NCI-H187 treated with DMSO at 0.1 percent for 48 hours (cell line): ENCODE data around the gene PPP6R2.

Source experiments
- DNase-seq: peaks from one replicate; lab custom pipeline; 2025; lab: John Stamatoyannopoulos, UW

PPP6R2 gene

DNA sequence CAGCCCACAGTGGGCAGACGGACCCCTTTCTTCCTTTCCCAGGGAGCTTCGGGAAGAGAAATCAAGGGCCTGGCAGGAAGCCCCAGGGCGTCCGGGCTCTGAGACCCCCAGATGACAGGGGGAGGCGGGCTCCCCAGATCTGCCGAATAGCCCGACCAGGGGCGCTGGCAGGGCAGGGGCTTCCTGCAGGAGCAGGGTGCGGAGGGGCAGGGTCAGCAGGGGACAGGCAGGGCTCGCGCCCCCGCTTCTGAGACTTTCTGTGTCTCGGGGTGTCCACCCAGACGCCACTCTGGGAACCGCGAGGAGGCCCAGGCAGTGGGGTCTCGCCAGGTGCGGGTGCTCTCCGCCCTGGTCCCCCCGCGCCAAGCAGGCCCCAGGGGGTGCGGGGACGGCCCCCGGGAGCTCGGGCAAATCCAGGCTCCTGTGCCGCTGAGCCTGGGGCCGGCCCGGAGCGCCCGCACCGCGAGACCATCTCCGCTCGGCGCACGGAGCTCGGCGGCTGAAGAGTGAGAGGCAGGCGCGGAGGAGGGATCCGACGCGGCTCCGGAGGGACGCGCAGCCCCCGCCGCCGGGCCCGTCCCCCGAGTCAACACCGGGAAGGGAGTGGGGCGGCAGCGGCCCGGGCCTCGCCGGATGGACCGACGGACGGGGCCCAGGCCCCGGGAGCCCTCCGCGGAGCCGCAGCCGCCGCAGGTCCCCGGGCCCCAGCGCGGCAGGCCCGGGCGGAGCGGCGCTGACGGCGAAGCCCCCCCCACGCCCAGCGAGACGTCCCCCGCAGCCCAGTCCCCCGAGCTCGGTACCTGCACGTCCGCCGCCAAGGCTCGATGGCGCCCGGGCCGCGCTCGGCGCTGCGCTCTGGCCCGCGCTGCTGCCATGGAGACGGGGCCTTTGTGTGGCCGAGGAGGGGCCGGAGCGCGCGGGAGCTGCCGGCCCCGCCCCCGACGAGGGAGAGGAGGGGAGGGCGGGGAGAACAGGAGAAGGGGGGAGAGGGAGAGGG, 36.1 kb upstream of the PPP6R2 start, which contains the start of gene PLXNB2:
Gene PLXNB2 (minus strand): TSS at position 894 of the 997 bp plus-strand sequence. CDS start 17,062 bp downstream, outside the sequence.
- no peak for DNase-seq

DNA sequence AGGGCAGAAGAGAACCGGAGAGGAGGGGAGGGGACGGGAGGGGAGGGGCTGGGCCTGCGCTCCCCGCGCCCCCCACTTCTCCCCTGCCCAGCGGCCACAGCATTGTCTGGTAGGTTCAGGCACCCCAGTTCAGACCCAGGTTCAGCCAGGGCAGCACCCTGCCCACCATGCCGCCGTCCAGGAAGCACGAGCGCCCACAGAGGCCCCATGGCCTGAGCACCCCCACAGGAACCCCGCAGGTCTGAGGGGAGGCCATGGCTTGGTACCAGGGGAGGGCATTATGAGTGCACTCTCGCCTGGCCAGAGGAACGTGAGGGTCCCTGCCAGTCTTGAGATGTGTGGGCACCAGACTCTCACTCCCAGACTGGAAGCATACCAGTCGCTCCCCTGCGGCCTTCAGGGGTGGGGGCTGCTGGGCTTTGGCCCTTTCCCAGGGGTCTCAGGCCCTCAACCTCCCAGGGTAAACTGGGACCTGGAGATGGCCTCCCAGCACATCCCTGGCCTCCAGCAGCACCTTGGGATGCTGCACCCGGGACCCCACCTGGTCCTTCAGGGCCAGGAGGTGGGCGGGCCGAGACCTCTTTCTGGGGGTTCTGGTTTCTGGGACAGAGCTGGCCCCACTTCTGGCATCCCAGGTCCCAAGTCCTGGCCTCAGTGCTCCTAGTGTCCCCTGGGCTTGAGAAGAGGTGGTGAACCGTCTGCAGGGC, 35.1 kb upstream of the PPP6R2 start:
- no peak for DNase-seq

DNA sequence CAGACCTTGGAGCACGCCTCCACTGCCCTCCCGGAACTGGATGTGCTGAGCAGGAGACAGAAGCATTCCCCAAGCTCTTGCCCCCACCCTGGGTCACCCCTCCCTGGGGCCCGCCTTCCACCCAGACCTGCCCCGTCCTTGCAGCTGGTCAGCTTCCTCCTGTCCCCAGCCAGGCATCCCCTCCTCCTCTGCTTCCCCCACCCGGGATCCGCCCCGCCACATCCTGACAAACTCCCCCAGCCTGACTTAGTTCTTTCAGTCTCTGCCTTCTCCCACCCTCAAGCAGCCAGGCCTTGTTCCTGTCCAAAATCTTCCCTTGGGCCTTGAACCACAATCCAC, 34.6 kb upstream of the PPP6R2 start:
- no peak for DNase-seq

DNA sequence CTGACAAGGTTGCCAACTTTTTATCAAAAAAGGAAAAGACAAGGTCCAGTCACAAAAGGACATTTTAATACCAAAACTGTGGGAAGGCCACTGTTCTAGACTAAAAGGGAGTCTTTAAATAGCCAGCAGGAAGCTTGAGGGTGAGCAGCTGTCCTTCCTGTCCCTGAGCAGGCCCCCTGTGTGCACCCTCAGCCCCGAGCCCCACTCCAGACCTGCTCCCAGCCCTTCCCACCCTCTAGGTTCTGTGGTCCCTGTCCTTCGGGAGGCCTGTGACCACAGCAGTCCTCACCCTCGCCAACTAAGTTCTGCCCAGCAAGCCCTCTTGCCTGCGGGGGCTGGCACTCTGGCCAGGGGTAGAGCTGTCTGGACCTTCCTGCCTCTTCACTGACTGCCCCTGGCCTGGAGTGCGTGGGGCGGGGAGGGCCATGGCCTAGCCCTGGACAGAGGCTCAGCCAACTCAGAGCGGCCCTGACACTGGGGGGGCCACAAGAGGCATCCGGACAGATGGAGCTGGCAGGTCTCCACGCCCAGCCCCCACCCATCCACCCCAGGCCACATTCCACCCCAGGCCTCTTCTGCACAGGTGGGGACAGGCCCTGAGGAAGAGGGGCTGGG, 34.0 kb upstream of the PPP6R2 start:
- no peak for DNase-seq

DNA sequence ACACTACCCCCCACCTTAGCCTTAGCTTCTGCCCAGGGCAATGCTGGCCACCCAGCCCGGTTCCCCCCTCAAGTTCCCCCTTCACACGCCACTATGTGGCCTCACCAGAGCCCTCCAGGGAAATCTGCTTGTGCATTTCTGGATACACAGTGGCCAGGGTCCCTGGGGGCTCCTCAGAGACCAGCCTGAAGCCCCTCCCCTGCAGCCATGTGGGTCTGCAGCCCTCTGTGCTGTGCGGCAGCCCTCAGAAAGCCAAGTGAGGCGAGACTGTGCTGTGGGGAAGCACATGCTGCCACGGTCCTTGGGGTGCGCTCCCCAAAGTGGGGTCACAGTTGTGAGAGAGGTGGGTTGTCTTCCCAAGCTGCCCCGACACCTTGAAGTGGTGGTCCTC, 33.5 kb upstream of the PPP6R2 start:
- DNase-seq: no peak

DNA sequence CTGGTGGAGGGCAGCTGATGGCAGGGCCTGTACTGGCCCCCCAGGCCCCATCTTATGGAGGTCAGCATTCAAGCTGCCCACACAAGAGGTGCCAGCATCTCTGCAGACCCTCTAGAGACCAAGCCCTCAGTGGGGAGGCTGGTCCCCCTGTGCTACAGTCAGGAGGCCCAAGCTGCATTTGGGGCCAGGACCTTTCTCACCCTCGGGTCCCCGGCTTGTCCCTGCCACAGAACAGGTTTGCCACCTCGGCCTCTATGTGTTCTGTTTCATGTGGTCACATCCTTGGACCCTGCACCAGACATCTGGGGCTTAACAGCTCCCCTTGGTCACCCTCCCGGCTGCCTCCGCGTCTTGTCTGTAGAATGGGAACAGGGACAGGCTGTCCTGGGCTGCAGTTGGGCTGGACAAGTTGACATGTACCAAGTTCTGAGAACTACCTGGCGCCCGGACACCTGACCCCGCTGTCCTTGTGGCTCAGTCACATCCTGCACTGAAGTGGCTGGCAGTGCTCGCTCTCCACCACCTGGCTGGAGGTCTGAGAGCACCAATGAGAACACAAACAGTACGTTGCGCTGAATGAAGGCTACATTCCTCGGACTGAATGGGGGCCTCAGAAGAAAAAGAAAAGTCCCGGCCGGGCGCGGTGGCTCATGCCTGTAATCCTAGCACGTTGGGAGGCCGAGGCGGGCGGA, 33.0 kb upstream of the PPP6R2 start:
- DNase-seq: no peak

DNA sequence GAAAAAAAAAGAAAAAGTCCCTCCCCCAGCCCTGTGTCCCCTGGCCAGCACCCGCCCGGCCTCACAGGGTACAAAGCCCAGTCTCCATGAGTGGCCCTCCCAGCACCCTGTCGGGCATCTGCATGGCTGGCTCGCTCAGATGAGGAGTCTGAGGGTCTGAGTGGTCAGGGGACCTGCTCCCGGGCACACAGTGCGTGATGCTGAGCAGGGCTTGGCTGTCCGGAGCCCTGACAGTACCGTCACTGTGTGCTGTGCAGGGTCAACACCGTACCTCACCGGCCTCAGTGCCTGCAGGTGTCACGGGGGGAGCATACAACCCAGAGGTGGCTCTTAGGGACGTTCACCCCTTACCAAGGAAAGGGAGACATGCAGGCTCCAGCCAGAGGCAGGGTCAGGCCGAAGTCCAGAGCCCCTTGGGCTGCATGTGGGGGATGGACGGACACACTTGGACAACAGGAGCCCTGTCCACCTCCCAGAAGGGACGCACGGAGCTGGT, 32.1 kb upstream of the PPP6R2 start:
- DNase-seq: no peak

DNA sequence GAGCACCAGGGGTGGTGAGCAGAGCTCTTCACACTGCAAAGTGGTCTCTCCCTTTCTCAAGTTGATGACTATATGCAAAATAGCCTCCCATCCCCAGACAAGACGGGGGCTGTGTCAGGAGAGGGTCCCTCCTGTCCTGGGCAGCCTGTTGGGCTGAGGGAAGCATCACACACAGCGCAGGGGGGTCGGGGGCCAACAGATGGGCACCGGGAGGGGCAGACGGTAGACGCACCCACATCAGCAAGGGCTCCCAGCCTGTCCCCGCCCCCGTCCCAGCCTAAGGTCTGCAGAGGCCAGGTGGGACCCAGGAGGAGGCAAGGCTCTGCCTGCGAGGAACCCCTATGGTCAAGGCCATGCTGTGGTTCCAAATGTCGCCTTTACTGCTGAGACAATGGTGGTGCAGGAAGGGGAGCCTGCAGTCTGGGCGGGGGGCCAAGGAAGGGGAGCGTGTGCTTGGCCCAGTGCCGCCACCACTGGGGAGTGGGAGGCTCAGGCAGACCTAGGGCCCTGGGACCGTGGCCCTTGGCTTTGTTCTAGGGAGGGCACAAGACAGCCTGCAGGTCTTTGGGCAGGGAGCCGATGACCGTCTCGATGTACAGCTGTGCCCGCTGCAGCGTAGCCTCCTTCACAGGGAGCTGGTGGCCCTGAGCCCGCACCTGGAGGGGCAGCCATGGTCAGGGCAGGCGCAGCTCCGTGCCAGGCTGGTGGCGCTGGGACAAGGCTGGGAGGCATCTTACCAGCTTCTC, 31.3 kb upstream of the PPP6R2 start:
- no peak for DNase-seq

DNA sequence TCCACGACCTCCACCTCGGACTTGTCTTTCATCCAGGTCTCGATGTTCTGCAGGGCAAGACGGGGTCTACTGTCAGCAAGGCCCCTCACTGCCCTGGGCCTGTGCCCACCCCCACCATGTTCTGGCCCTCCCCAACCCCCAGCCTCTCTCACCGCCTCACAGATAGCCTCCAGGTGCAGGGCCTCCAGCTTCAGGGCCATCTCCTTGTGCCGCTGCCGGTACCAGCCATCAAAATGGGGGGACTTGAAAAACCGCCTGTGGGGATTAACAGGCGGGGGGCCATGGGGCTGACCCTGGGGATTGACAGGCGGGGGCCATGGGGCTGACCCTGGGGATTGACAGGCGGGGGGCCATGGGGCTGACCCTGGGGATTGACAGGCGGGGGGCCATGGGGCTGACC, 30.8 kb upstream of the PPP6R2 start:
- no peak for DNase-seq

DNA sequence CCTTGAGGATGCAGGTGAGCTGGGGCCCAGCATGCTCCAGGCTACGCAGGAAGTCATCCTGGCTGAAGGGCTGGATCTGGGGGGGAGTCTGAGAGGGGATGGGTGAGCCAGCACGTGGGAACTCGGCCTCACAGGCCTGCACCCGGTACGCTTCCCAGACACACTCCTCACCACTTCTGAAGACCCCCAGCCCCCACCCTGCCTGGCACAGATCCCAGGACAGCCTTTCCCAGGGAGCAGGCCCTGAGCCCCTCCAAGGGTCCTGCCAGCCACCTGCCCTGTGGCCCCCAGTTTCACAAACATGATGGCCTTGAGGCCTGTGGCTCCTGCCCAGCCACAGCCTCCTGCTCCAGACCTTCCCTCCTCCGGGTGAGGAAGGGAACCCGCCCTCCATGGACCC, 30.1 kb upstream of the PPP6R2 start:
- DNase-seq: no peak

DNA sequence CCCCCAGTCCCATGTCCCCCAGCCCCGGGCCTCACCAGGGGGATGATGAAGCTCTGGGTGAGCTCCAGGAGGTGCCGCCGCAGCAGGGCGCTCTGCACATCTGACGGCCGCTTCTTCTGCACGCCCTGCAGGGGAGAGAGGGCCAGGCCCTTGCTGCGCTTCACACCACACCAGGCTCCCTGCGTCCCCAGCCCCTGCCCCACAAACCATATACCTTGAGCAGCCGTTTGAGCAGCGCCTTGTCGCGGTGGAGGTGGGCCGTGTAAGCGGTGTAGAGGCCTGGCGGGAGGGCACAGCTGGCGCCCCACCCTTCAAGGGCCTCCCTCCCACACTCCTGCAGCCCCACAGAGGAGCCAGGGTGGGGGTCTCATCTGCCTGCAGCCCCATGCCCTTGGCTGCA, 29.5 kb upstream of the PPP6R2 start:
- DNase-seq: no peak

DNA sequence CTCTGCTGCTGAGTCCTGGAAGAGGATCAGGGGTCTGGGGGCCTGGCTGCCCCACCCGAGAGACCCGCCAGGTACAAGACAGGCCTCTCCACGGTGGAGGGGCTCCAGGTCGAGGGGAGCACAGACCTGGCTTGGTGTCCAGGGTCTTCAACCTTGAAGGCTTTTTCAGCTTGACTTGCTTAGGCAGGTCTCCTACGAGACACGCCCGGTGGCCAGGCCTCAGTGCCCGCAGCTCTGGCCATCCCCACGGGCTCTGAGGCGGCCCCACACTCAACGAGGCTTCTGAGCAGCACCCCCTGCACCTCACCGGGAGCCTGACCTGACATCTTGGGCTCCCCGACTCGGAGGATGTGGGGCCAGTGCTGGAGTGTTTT, 29.1 kb upstream of the PPP6R2 start:
- no peak for DNase-seq

DNA sequence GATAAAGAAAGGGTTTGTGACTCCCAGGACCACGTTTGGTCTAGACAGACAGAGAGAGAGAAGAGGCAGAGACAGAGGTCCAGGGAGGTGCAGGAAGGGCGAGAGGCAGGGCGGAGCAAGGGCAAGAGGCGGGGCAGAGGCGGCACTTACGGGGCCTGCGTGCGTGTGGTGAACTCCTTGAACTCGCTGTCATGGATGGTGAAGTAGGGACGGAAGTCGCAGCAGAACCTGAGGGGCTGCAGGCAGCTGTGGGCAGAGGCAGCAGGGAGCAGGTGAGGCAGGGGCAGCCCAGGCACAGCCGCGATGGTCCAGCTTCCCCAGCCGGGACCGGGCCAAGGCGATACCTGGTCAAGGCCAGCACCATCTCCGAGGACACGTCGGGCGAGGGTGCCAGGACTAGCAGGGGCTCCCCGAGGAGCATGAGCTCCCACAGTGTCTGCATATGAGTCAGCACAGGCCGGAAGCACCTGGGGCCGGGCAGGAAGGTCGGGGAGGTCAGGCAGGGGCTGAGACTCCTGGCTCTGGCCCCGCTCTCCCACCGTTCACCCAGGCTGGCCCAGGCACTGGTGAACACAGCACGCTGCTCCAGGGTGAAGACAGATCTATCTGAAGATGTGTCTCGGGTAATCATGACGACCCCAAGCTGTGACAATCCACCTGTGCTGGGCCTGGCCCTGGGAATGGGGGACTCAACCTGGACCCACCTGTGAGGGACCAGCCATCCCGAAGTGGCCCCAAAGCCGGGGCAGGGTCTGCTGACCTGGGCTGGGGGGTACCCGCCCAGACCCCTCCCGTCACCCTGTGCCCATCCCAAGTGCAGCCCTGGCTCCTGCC, 28.5 kb upstream of the PPP6R2 start:
- DNase-seq: no peak

DNA sequence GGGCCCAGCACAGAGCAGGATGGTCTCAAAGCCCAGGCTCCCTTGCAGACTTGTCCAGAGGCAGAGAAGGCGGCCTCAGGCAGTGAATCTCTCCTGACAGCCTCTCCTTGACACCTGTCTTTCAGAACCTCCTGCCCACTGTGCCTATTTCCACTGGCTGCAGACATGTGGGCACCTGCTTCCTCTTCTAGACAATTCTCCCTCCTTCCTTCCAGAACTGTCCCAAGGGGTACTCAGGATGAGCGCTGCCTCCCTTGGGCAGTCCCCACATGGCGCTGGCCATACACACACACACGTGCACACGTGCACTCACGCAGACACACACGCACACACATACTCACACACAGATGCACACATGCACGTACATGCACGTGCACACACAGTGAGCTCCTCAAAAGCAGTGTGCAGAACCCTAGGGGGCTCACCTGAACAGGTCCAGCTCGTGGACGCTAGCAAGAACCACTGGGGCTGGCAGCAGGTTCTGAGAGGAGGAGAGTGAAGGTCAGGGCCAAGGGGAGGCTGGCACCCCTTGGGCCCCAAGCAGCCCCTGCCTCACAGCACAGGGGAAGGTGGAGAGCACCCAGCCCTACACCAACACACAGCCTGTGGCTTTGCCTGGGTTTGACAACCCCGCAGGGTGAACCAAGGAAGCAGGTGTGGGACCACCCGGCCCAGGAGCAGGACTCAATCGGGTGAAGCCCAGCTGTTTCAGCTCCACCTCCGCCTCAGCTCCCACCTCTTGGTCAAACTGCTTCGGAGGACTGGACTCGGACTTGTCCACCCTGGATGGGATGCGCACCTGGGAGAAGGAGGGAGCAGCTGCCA, 27.6 kb upstream of the PPP6R2 start:
- DNase-seq: no peak

DNA sequence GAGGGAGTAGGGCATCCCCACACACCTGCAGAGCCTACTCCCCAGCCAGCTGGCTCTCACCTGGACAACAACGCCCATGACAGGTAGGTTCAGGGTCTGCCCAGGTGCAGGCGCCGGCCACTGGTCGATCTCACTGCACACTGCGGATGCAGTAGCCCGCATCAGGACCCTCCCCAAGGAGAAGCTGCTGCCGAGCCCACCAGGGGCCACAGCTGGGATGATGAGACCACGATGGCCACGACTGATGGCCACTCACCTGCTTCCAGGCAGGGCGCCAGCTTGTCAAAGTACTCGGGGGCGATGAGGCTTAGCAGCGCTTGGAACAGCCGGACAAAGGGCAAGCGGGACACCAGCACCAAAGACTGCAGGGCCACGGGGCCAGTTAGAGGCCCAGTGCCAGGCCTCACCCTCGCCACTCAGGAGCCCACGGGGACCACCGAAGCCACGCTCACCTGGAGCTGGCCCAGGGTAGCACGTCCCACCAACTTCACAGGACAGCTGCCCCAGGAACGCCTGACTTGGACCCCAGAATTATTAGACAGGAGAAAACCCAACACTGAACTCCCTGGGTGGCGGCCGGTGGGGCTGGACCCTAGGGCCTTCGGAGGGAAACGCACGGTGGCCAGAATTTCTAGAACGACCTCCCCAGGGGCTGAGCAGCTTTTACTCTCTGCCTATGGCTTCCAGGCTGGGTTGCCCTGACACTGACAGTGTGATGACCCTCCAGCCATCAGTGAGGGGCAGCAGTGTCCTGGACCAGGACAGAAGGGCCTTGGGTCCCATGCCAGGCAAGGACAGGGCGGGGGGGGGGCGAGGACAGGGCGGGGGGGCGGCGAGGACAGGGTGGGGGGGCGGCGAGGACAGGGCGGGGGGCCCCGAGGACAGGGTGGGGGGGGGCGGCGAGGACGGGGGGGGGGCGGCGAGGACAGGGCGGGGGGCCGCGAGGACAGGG, 26.7 kb upstream of the PPP6R2 start:
- no peak for DNase-seq

DNA sequence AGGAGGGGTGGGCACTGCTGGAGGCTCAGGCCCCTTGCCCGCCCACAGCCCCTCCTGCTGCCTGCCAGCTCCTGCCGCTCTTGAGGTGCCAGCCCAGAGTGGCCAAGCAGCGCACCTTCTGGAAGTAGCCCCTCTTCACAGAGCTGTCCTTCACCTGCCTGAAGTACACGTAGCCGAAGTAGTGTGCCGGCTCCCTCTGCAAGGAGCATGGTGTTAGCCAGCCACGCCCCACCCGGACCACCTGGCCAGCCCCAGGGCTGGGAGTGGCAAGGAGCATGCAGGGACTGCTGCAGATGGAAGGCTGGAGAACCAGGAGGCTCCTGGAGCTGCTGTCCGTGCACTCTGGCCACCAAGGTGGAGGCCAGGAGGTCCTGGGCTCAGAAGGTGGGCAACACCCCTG, 25.9 kb upstream of the PPP6R2 start:
- DNase-seq: no peak

DNA sequence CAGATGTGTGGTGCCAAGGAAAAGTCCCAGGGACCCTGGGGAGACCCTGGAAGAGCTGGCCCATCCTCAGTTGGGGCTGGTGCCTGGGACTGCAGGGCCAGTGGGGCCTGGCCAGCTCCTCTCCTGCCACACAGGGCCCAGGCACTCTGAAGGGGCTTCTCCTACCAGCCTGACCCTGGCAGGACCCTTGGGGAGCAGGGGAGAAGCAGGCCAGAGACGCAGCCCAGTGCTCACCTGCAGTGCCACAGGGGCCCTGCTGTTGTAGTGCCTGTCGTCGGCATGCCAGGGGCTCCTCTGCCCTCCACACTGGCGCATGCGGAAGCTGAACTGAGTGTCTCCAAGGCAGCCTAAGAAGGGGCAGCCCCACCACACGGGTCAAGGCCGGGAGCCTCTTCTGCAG, 25.5 kb upstream of the PPP6R2 start:
- DNase-seq: no peak

DNA sequence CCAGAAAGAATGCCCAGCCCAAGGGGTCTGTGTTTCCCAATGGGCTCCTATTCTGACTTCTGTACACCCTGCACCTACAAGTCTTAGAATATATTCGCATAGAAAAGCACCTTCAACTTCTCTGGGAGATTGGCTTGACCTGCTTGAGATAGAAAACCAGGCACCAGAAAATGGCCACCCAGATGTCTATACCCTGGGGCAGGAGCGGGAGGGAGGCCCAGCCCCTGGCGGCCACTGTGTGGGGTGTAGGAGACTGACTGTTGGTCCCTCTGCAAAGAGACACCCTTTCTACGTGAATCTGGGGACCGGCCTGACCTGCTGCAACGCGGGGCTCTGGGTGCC, 24.8 kb upstream of the PPP6R2 start:
- DNase-seq: no peak
